Measurements from ENCODE around the gene INPP5K.

GRCh38 chr17:1469231-1469852 is 47.1 kb downstream of the INPP5K start:
- TF ChIP-seq CTCF (IDR thresholded peaks at IDR 0.05) = no peak
- no peak for TF ChIP-seq POLR2A (IDR thresholded peaks at IDR 0.05)
